WTC11 (cell line): ENCODE data around the gene DCST2. TPM values are rescaled to one million over a fixed set of nuclear protein-coding genes. Genes with fewer than 3 reads are reported as not detected.

Source experiments
- ATAC-seq: fragments of 200-7000 bp; cut with Tn5 transposase; 2 replicates; pipeline ENCODE4 v1.10.0; 2021; ENCODE audit warnings: mild to moderate bottlenecking, moderate library complexity
- CTCF ChIA-PET: fragments of 300-600 bp; sonication (Branson Sonifier 250); formaldehyde crosslinking; loops from one replicate; lab custom pipeline; 2021; ENCODE audit warnings: antibody characterized with exemption; lab: Charles Lee
- POLR2A ChIA-PET: fragments of 350-600 bp; sonication (Branson Sonifier 250); formaldehyde crosslinking; loops from one replicate; lab custom pipeline; 2021; ENCODE audit warnings: antibody characterized with exemption; lab: Charles Lee
- DNase-seq: peaks from one replicate; pipeline ENCODE4 v3.0.0; 2021; ENCODE audit warnings: low spot score
- H3K27ac Mint-ChIP-seq: 2 replicates; pipeline ENCODE4 v1.8.0; 2021; ENCODE audit warnings: mixed read lengths
- H3K27me3 Mint-ChIP-seq: 2 replicates; pipeline ENCODE4 v1.8.0; 2021; ENCODE audit warnings: low read depth, mild to moderate bottlenecking, moderate library complexity, mixed read lengths
- H3K36me3 Mint-ChIP-seq: 2 replicates; pipeline ENCODE4 v1.8.0; 2021; ENCODE audit warnings: mixed read lengths
- H3K4me1 Mint-ChIP-seq: 2 replicates; pipeline ENCODE4 v1.8.0; 2022; ENCODE audit warnings: mixed read lengths
- H3K4me3 Mint-ChIP-seq: 2 replicates; pipeline ENCODE4 v1.8.0; 2021; ENCODE audit warnings: mild to moderate bottlenecking, moderate library complexity, mixed read lengths
- H3K9me3 Mint-ChIP-seq: 2 replicates; pipeline ENCODE4 v1.8.0; 2021; ENCODE audit warnings: mixed read lengths
- ARID4B ChIP-seq: sonication (generic); formaldehyde crosslinking; IDR thresholded peaks from 2 replicates; pipeline ENCODE4 v1.8.0; 2023; ENCODE audit warnings: missing genetic modification reagents, mild to moderate bottlenecking, borderline replicate concordance
- ATF2 ChIP-seq: sonication (generic); formaldehyde crosslinking; IDR thresholded peaks from 2 replicates; pipeline ENCODE4 v1.8.1; 2022; ENCODE audit warnings: low read depth, missing genetic modification reagents, borderline replicate concordance
- FOXJ3 ChIP-seq: sonication (generic); formaldehyde crosslinking; IDR thresholded peaks from 2 replicates; pipeline ENCODE4 v1.9.0; 2021; ENCODE audit warnings: missing genetic modification reagents, mild to moderate bottlenecking, borderline replicate concordance
- FOXP1 ChIP-seq: sonication (generic); formaldehyde crosslinking; IDR thresholded peaks from 2 replicates; pipeline ENCODE4 v1.8.0; 2022; ENCODE audit warnings: missing genetic modification reagents, mild to moderate bottlenecking, moderate library complexity, borderline replicate concordance
- HMGA2 ChIP-seq: fragments of 250-450 bp; sonication (Bioruptor Pico); IDR thresholded peaks from 2 replicates; pipeline ENCODE4 v1.4.0; 2021; ENCODE audit warnings: mild to moderate bottlenecking, moderate library complexity
- KAT7 ChIP-seq: sonication (generic); formaldehyde crosslinking; IDR thresholded peaks from 2 replicates; pipeline ENCODE4 v1.8.1; 2023; ENCODE audit warnings: missing genetic modification reagents, mild to moderate bottlenecking, borderline replicate concordance
- NFATC4 ChIP-seq: fragments of 250-450 bp; sonication (Bioruptor Pico); IDR thresholded peaks from 2 replicates; pipeline ENCODE4 v1.9.0; 2021; ENCODE audit warnings: mild to moderate bottlenecking
- NFE2L1 ChIP-seq: sonication (generic); formaldehyde crosslinking; IDR thresholded peaks from 2 replicates; pipeline ENCODE4 v1.8.1; 2023; ENCODE audit warnings: missing genetic modification reagents
- TP53 ChIP-seq: sonication (generic); formaldehyde crosslinking; IDR thresholded peaks from 2 replicates; pipeline ENCODE4 v1.8.1; 2023; ENCODE audit warnings: mild to moderate bottlenecking, missing genetic modification reagents
- ZNF219 ChIP-seq: sonication (generic); formaldehyde crosslinking; IDR thresholded peaks from 2 replicates; pipeline ENCODE4 v1.8.0; 2023; ENCODE audit warnings: missing genetic modification reagents, mild to moderate bottlenecking, borderline replicate concordance
- ZNF423 ChIP-seq: fragments of 250-450 bp; sonication (Bioruptor Pico); IDR thresholded peaks from 2 replicates; pipeline ENCODE4 v2.1.2; 2022; ENCODE audit warnings: mild to moderate bottlenecking, moderate library complexity
- total RNA-seq: library from RNA; stranded (reverse); gene quantifications from 3 replicates; pipeline ENCODE4 v1.2.3, GENCODE V29; 2021
- TF ChIP-seq, protein P1 (sequence below): sonication (generic); formaldehyde crosslinking; IDR thresholded peaks from 2 replicates; pipeline ENCODE4 v1.8.1; 2023; ENCODE audit warnings: mild to moderate bottlenecking, missing genetic modification reagents
- TF ChIP-seq, protein P2 (sequence below): fragments of 250-450 bp; sonication (Bioruptor Pico); IDR thresholded peaks from 2 replicates; pipeline ENCODE4 v2.1.2; 2022; ENCODE audit warnings: mild to moderate bottlenecking, moderate library complexity

The DCST2 gene
- total RNA-seq, 1 experiment from 2014 or later, result 0.83 TPM

GRCh38 chr1:155030243-155030795 lies 3.3 kb downstream of the DCST2 start:
- no peak overlapping the region for H3K27ac Mint-ChIP-seq
- ATAC-seq, result no peak

More at GRCh38 chr1:155030243-155030795, 3.3 kb downstream of the DCST2 start:
- no peak overlapping the region for H3K4me3 Mint-ChIP-seq
- H3K27me3 Mint-ChIP-seq, result peaks cover 3% of the 10 kb centered on the region; the same call in 1 of the 2 replicates
- DNase-seq, result no peak
- TF ChIP-seq TP53 (CRISPR knock-in tag), result no peak
- TF ChIP-seq HMGA2 (CRISPR knock-in tag), result no peak
- TF ChIP-seq ZNF219, result no peak
- no peak for TF ChIP-seq NFATC4 (CRISPR knock-in tag)
- TF ChIP-seq, protein P1, sequence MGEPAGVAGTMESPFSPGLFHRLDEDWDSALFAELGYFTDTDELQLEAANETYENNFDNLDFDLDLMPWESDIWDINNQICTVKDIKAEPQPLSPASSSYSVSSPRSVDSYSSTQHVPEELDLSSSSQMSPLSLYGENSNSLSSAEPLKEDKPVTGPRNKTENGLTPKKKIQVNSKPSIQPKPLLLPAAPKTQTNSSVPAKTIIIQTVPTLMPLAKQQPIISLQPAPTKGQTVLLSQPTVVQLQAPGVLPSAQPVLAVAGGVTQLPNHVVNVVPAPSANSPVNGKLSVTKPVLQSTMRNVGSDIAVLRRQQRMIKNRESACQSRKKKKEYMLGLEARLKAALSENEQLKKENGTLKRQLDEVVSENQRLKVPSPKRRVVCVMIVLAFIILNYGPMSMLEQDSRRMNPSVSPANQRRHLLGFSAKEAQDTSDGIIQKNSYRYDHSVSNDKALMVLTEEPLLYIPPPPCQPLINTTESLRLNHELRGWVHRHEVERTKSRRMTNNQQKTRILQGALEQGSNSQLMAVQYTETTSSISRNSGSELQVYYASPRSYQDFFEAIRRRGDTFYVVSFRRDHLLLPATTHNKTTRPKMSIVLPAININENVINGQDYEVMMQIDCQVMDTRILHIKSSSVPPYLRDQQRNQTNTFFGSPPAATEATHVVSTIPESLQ (CRISPR knock-in tag), result no peak
- TF ChIP-seq, protein P2, sequence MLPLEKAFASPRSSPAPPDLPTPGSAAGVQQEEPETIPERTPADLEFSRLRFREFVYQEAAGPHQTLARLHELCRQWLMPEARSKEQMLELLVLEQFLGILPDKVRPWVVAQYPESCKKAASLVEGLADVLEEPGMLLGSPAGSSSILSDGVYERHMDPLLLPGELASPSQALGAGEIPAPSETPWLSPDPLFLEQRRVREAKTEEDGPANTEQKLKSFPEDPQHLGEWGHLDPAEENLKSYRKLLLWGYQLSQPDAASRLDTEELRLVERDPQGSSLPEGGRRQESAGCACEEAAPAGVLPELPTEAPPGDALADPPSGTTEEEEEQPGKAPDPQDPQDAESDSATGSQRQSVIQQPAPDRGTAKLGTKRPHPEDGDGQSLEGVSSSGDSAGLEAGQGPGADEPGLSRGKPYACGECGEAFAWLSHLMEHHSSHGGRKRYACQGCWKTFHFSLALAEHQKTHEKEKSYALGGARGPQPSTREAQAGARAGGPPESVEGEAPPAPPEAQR, result no peak
- no peak for TF ChIP-seq FOXP1 (CRISPR knock-in tag)
- TF ChIP-seq KAT7 (CRISPR knock-in tag), result no peak
- TF ChIP-seq NFE2L1 (CRISPR knock-in tag), result no peak
- TF ChIP-seq ARID4B (CRISPR knock-in tag), result no peak
- TF ChIP-seq FOXJ3 (CRISPR knock-in tag), result no peak
- no peak for TF ChIP-seq ZNF423 (CRISPR knock-in tag)
- no peak for TF ChIP-seq ATF2 (CRISPR knock-in tag)
- no peaks in the 10 kb centered on the region for H3K36me3 Mint-ChIP-seq
- no peaks in the 10 kb centered on the region for H3K9me3 Mint-ChIP-seq
- POLR2A ChIA-PET, result no interaction called here
- H3K4me1 Mint-ChIP-seq, result no peaks in the 10 kb centered on the region
- CTCF ChIA-PET, result interaction anchor here (0.5 to 2.1 kb wide), 5 partner anchors 13 to 68 kb away, joined by 3 to 5 read pairs (median 4); no protein-coding TSS in a partner anchor
